ENCODE data around the gene ST7. TPM values are rescaled to one million over a fixed set of nuclear protein-coding genes. Genes with fewer than 3 reads are reported as not detected.

Gene ST7
- total RNA-seq, 4 donors from 2014 or later: 23.7 to 29.5 (median 25.5) TPM

DNA sequence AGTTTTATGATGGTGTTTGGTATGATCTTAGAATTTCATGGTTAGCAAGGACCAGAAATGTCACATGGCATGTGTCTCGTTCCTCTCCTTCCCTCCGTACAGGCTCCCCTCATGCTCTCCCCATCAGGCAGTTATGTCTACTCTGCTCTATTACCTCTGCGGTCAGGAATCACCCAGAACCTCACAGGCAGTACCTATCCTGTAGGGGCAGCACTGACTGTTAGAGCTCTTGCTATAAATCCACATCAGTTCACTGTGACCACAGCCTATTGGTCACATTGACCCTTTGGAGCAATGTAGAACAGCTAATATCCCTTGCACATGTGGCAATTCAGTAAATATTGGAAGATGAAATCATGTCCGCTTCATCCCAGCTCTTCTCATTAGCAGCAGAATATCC, 217.8 kb downstream of the ST7 start:
- ATAC-seq (ENCODE audit: low FRiP score) (no peak), DNase-seq (ENCODE audit: low spot score) (no peak)
- TF ChIP-seq, protein P1, sequence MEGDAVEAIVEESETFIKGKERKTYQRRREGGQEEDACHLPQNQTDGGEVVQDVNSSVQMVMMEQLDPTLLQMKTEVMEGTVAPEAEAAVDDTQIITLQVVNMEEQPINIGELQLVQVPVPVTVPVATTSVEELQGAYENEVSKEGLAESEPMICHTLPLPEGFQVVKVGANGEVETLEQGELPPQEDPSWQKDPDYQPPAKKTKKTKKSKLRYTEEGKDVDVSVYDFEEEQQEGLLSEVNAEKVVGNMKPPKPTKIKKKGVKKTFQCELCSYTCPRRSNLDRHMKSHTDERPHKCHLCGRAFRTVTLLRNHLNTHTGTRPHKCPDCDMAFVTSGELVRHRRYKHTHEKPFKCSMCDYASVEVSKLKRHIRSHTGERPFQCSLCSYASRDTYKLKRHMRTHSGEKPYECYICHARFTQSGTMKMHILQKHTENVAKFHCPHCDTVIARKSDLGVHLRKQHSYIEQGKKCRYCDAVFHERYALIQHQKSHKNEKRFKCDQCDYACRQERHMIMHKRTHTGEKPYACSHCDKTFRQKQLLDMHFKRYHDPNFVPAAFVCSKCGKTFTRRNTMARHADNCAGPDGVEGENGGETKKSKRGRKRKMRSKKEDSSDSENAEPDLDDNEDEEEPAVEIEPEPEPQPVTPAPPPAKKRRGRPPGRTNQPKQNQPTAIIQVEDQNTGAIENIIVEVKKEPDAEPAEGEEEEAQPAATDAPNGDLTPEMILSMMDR (IDR thresholded peaks at IDR 0.05): no peak

DNA sequence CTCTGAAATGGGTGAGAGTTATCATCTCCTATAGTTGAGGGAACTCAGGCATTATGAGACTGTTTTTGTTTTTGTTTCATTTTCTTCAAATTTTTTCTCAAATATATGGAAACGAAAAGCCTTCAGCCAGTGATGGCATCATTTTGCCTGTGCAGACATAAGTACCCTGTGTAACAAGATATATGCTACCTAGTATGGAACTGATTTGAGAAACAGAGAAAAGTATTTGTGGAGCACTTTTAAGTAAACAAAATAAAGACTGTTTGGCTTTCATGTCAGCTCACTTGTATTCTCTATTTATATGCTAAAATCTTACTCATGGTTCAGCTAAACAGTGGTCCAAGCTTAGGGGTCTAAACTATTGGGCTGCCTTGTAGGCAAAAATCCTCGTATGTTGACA, 219.0 kb downstream of the ST7 start:
- no peak for ATAC-seq (ENCODE audit: low FRiP score)

DNA sequence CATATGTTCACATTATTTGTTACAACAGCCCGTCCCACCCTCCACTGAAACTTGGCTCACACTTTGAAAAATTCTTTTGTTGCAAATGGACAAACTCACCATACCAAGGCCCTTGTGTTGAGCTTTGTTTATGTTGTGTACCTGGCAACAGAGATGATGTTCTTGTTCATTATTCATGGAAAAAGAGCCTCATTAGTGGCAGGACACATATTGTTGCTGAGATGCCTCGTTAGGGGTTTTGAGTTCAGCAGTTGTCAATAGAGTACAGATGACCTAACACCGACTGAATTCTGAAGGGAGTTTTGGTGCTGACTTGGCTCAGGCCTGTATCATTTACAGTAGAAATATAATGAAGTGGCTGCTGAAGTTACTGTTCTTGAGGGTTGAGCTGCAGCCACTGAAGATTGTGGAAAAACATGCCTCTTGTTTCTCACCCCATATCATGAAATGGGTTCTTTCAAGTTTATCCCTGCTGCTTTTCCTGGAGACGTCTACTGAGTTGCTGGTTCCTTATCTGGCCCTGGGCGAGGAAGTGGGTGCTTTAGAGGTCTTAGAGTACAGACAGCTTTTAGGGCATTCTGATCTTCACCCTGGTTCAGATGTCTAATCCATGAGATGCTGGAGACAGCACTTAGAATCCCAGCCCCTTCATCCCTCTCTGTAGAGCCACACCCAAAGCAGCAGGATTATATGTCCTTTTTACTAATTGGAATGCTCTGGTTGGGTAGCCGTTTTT, 219.9 kb downstream of the ST7 start:
- ATAC-seq (ENCODE audit: low FRiP score): no peak

More for the DNA sequence above, 219.0 kb downstream of the ST7 start:
- no peak for DNase-seq (ENCODE audit: low spot score)
- TF ChIP-seq, protein P1 (IDR thresholded peaks at IDR 0.05): no peak

DNA sequence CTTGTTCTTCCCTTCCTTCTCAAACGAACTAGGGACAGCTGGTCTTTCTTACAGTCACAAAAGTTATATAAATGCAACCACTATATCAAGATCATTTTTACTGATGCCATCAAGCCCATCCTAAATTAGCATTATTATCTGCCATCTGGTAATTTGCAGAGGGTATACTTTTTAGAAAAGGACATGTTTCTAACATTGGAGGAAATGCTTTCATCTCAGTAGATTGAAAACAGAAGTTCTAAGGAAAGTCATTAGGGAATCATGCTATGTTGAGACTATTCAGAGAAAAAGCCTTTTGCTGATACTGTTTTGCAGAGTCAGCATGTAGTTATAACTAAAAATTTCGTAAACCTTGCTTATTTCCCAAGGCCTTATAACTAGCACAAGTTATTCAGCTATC, 222.9 kb downstream of the ST7 start:
- no peak for ATAC-seq (ENCODE audit: low FRiP score)
- no peak for DNase-seq (ENCODE audit: low spot score)
- TF ChIP-seq, protein P1 (IDR thresholded peaks at IDR 0.05): no peak

More for the DNA sequence above, 219.9 kb downstream of the ST7 start:
- no peak for DNase-seq (ENCODE audit: low spot score)
- TF ChIP-seq, protein P1 (IDR thresholded peaks at IDR 0.05): no peak

DNA sequence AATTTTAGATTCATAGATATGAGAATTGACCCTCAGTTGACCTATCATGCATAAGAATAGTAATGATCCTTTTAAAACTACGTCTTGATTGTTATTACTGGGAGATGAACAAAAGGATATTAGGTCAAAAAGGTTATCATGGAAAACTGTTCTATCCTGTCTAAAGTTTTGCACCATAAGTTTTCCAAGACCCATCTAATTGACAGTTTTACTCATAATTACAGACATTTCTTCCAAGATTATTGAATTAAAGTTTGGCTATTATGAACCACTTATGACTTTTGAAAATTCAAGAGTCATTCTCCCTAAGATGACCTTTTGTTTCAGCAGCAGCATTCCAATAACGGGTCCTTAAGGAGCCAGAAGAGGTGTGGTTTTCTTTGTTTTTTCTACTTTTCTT, 225.3 kb downstream of the ST7 start:
- ATAC-seq (ENCODE audit: low FRiP score) (no peak), DNase-seq (ENCODE audit: low spot score) (no peak)
- TF ChIP-seq, protein P1 (IDR thresholded peaks at IDR 0.05): no peak

DNA sequence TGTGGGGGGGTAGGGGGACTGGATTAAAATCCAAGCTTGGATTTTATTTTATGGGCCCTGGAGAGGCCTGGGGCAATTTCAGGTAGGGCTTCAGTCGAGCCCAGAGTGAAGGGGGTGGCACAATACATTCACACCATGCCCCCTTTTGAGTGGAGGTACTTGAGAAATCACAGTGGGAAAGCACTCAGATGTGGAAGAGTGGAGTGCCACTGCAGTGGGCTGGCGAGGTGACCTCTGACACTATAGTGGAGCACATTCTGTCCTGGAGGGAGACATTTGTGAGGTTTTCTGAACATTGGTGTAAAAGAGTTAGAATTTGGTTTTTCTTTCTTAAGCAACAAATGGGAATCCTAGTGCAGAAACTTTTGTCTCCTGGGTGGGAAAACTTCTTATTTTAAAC, 226.4 kb downstream of the ST7 start:
- ATAC-seq (ENCODE audit: low FRiP score) (no peak), DNase-seq (ENCODE audit: low spot score) (no peak)
- TF ChIP-seq, protein P1 (IDR thresholded peaks at IDR 0.05): no peak

DNA sequence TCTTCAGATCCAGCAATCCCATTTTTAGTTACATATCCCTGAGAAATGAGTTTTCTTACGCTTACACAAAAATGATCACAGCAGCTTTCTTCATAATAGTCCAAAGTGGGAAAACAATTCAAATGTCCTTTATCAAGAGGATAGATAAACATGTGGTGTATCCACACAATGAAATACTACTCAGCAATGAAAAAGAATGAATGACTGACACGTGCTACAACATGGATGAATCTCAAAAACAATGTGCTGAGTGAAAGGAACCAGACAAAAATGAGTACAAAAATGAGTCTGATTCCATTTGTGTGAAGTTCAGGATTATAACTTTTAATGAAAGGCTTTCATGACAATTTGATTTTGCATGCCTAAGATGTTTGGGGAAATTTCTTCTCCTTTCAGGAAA, 230.4 kb downstream of the ST7 start:
- no peak for ATAC-seq (ENCODE audit: low FRiP score)
- no peak for DNase-seq (ENCODE audit: low spot score)
- TF ChIP-seq, protein P1 (IDR thresholded peaks at IDR 0.05): no peak

All from omental fat pad (tissue), 4 donors.